CD4-positive, alpha-beta T cell treated with Interferon alpha-2 for 1 hour (primary cell): ENCODE data around the gene CRELD1.

Experiments used
- DNase-seq, 2 donors: peaks; one replicate each; pipeline ENCODE4 v3.0.0-alpha.2; 2020 to 2022

CRELD1 gene

DNA sequence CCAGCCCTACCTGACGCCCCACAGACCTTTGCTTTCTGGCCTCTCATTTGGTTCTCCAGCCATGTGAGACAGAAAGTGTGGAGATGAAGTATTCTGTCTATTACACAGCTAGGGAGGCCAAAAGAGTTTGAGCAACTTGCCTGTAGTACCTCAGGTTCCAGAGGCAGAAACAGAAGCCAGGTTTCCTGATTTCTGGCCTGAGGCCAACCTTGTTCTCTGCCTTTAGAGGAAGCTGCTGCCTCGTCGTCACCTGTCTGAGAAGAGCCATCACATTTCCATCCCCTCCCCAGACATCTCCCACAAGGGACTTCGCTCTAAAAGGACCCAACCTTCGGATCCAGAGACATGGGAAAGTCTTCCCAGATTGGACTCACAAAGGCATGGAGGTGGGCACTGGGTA lies 27.2 kb upstream of the CRELD1 start:
- DNase-seq: no peak

DNA sequence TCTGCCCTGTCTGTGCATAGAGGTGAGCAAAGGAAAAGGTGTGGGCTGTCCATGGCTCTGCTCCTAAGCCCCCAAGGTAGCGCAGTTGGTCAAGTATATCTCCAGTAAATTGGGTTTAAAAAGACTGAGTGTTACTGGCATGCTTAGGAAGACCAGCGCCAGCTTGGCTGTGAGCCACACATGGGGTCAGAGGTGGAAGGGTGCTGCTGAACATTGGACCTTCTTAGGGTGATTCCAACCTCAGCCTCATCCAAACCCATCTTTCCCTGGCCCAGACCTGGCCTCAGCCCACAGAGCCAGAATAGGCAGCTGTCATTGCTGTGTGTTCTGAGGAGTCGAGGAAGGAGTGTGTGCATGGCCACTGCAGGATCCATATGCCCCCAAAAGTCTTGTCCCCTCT lies 25.3 kb upstream of the CRELD1 start:
- no peak for DNase-seq

DNA sequence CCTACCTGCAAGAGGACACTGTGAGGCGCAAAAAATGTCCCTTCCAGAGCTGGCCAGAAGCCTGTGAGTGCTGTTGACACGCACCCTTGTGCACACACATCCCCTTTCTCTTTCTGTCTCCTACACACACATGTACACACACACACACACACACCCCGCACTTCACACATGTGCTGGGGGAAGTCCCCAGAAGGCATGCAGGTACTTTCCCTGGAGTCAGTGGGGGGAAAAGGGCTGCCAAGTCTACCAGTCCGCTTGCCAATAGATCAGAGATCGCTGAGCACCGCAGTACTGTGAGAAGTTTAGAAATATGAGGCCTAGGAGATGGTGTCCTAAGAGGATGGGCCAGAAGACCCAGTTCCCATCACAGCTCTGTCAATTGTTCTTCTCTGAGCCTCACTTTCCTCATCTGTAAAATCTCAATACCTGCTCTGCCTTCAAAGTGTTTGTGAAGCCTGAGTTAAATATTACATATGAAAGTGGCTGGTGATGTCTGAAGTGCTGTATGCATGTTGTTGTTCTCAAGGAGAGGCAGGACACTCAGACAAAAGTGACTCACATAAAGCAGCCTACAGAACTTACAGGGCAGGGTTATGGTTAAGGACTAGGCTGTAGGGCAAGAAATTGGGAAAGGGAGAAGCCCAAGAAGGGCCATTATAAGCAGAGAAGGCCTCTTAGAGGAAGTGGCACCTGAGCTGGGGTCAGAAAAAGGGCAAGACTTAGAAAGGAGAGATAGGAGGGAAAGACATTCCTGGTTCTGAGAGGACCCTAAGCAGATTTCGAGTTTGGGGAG lies 24.2 kb upstream of the CRELD1 start:
- peak in 1 of 2 donors; percentile 24 for DNase-seq

DNA sequence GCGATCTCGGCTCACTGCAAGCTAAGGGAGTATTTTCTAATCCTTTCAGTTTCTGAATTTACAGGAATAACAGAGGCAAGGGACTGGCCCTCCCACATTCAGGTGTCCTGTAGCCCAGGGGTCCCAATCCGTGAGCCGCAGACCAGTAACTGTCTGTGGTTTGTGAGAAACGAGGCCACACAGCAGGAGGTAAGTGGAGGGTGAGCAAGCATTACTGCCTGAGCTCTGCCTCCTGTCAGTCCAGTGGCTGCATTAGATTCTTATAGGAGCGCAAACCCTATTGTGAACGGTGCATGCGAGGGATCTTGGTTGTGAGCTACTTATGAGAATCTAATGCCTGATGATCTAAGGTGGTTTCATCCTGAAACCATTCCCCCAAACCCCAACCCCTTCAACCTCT lies 21.8 kb upstream of the CRELD1 start:
- no peak for DNase-seq

DNA sequence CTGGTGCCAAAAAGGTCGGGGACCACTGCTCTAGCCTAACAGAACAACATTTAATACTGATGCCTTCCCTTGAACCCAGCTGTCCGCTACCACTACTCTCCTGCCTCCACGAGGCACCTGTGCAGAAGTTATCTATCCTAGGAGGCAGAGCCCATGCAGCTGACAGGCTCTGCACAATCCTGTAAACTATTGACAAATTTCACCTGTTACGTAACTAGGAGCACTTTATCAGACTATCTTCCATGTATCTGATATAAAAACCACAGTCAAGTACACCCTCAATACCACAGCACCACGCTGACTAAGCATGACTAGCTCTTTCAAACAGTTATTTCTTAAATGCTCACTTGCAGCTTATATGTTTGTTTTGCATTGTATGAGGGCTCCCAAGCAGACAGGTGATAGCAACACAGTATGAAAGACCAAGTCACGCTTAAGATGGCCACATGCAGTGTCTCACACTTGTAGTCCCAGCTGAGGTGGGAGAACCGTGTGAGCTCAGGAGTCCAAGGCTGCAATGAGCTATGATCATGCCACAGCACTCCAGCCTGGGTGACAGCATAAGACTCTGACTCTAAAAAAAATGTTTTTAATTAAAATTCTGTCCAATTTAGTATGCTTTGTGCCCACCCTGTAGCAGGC lies 21.2 kb upstream of the CRELD1 start:
- peak in 1 of 2 donors; percentile 37 for DNase-seq

DNA sequence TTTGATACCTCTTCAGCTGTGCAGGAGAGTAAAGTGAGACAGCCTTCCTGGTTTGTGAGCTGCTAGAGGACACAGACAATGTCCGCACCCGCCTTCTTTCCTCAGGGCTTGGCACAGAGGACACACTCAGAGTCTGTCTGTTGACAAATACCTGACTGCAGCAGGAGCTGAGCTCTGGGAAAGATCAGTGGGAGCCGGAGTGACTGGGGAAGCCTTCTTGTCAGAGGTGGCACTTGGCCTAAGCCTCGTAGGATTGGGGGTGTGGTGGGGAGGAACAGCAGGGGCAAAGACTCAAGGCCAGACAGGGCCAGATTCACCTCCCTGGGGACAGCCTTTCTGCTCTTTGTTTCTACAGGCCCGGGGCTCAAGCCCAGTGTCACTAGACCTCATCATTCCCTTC lies 20.0 kb upstream of the CRELD1 start:
- DNase-seq: no peak

DNA sequence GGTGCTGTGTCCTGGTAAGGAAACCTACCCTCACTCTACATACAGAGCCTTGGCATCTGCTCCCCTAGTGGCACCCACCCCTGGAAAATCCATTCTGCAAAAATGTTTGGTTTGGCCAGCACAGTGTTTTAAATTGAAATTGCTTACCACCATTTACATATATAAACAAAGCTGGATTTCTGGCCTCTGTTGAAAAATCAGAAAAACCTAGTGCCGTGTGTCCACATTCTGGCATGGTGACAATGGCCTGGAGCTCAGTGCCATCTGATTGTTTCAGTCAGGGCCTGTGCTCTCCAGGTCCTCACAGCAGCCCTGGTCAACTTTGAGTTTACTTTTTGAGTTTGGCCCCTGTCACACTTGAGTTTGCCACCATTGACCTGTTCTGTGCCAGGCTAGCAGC lies 19.6 kb upstream of the CRELD1 start:
- DNase-seq: no peak

DNA sequence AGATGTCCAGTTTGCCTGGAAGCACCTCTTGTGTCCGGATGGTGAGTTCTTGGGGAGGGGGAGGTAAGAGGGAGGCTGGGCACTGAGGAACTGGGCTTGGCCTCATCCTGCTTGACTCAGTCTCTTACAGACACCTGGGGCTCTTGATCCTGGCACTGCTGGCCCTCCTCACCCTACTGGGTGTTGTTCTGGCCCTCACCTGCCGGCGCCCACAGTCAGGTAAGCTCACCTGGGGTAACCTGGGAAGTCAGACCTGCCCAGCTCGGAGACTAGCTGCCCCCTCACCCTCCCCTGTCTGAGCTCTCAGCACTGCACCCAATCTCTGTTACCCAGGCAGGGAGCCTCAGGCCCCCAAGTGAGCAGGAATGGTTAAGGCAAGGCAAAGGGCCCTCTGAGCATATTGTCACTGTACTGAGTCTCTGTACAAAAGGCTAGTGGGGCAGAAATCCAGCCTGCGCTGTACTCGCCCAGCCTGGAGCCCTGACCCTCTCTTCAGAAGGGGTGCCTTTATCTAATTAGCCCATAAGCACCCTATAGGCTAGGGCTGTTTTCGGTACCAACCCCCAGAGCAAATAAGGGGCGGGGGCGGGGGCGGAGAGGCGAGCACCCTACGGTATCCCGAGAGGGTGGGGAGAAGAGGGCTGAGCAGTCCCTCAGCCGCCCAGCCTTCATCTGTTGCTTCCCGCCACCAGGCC lies 18.9 kb upstream of the CRELD1 start:
- no peak for DNase-seq

DNA sequence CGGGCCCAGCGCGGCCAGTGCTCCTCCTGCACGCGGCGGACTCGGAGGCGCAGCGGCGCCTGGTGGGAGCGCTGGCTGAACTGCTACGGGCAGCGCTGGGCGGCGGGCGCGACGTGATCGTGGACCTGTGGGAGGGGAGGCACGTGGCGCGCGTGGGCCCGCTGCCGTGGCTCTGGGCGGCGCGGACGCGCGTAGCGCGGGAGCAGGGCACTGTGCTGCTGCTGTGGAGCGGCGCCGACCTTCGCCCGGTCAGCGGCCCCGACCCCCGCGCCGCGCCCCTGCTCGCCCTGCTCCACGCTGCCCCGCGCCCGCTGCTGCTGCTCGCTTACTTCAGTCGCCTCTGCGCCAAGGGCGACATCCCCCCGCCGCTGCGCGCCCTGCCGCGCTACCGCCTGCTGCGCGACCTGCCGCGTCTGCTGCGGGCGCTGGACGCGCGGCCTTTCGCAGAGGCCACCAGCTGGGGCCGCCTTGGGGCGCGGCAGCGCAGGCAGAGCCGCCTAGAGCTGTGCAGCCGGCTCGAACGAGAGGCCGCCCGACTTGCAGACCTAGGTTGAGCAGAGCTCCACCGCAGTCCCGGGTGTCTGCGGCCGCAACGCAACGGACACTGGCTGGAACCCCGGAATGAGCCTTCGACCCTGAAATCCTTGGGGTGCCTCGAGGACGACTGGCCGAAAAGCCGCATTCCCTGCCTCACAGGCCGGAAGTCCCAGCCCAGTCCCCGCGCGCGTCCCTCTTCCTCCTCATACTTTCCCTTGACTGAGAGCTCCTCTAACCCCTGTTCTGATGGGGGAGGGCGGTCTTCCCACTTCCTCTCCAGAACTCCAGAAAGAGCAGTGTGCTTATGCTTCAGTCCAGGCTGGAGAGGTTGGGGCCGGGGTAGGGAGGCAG lies 18.1 kb upstream of the CRELD1 start:
- peak in 1 of 2 donors; percentile 38 for DNase-seq

DNA sequence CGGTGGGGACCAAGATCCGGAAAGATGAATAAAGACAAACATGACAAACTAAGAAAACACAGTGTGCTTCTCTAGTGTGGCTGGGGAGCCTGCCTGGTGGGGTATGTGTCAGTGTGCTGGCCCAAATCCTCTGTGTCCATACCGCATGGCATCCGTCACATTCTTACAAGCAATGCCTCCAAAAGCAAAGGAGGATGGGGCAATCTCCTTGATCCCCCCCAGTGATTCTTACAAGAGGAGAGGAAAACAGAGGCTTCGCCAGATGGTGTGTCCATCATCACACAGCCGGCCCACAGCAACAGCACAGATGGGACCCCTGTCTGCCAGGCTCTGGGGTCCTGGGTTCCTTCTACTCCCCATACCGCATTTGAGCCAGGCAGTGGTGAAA lies 17.3 kb upstream of the CRELD1 start:
- DNase-seq: no peak

DNA sequence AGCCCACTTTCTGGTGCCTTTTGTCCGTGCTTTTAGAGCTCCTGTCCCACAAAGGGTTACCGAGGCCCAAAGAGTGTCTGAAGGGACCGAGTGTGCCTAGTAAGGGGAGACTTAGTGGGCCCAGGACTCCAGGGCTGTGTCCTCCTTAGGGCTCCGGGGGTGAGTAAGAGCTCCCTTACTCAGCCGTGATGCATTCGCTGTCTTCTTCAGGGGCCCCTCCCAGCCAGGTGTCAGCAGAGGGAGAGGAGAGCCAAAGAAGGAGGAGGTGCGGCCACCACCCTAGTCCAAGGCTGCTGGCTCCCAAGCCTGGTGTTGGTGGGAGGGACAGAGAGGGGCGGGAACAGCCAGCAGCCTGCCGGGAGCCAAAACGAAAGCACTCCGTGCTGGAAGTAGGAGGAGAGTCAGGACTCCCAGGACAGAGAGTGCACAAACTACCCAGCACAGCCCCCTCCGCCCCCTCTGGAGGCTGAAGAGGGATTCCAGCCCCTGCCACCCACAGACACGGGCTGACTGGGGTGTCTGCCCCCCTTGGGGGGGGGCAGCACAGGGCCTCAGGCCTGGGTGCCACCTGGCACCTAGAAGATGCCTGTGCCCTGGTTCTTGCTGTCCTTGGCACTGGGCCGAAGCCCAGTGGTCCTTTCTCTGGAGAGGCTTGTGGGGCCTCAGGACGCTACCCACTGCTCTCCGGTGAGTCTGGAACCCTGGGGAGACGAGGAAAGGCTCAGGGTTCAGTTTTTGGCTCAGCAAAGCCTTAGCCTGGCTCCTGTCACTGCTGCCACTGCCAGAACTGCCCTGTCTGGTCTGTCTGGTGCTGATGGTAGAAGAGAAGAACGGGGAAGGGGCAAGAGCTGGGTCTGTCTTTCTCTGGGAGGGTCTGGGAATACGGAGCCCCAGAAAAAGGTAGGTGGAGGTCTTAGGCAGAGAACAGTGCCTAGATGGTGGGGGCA lies 16.6 kb upstream of the CRELD1 start, which contains the start of gene IL17RC:
IL17RC (plus strand) TSS at position 365 of the 947 bp plus-strand sequence; CDS start at position 583, 218 bp downstream.
- peak in 1 of 2 donors; percentile 11 for DNase-seq

DNA sequence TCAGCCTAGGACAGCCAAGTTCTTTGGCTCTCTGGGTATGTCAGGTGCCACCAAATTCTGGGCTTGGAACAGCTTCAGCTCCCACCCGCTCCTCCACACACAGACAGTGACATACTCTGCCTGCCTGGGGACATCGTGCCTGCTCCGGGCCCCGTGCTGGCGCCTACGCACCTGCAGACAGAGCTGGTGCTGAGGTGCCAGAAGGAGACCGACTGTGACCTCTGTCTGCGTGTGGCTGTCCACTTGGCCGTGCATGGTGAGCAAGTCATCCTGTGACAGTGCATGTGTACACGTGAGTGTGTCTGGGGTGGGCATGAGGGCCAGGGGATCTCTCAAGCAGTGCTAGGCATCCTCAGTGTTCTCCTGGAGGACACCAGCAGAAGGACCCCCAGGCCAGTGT lies 15.8 kb upstream of the CRELD1 start:
- DNase-seq: no peak

DNA sequence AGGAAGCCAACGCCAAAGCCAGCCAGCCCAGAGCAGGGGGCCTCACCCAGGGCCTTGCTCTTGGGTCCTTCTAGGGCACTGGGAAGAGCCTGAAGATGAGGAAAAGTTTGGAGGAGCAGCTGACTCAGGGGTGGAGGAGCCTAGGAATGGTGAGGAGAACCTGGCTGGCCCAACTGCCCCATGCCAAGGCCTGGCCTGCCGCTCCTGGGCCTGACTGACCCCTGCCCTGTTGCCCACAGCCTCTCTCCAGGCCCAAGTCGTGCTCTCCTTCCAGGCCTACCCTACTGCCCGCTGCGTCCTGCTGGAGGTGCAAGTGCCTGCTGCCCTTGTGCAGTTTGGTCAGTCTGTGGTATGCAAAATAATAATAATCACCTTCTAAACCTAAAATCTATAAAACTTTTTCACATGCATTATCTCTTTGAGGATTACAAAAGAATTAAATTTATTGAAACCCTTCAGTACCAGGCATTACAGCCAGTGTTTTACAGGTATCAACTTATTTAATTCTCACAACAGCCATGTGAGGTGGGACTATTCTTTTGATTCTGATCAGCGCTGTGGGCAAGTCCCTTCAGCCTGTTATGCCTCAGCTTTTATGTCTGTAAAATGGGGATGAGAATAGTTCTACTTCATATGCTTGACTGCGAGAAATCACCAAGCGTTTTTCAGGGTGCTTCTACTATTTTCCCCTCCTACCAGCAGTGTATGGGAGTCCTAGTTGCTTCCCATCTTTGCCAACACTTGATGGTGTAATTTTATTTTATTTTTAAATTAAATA lies 15.2 kb upstream of the CRELD1 start:
- DNase-seq: no peak

DNA sequence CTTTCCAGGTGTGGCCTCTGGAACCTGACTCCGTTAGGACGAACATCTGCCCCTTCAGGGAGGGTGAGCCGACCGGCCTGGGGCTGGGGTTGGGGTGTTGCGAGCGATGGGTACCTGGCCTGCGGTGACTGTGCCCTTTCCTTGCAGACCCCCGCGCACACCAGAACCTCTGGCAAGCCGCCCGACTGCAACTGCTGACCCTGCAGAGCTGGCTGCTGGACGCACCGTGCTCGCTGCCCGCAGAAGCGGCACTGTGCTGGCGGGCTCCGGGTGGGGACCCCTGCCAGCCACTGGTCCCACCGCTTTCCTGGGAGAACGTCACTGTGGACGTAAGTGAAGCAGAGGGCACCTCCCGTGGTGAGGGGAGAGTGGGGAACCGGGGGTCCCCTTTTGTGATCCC lies 5.5 kb upstream of the CRELD1 start:
- no peak for DNase-seq

DNA sequence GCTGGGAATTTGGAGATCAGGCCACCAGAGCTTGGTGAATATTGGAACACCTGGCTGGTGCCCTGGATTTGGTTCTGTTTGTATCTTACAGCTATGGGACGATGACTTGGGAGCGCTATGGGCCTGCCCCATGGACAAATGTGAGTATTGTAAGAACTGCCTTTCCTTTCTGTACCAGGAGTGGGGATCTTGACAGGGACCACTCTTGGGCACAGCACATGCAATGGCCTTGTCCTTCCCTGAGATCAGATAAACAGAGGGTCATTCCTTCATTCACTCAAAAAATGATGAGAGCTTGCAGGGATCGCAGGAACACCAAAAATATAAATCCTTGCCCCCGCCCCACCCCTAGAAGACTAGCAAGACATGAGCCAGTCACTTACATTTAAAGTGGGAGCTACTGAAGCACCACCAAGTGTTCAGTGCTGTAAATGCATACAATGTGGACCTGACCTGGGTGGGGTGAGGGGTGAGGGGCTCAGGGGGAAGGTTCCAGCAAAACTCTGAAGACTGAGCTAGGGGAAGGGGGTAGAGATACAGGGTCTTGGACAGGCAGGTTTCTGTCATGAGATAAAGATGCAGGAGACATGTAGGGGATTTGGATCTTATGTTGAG lies 2.7 kb upstream of the CRELD1 start:
- peak in 1 of 2 donors; percentile 11 for DNase-seq

DNA sequence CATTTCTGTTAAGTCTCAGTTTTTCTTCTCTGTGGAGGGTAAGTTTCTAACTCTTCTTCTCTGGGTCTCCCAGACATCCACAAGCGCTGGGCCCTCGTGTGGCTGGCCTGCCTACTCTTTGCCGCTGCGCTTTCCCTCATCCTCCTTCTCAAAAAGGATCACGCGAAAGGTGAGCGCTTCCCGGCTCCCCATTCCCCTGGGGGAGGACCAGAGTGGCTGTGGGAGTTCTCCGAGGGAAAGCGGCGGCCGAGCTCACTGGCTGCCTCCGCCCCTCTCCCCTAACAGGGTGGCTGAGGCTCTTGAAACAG lies 1.1 kb upstream of the CRELD1 start:
- DNase-seq: no peak

DNA sequence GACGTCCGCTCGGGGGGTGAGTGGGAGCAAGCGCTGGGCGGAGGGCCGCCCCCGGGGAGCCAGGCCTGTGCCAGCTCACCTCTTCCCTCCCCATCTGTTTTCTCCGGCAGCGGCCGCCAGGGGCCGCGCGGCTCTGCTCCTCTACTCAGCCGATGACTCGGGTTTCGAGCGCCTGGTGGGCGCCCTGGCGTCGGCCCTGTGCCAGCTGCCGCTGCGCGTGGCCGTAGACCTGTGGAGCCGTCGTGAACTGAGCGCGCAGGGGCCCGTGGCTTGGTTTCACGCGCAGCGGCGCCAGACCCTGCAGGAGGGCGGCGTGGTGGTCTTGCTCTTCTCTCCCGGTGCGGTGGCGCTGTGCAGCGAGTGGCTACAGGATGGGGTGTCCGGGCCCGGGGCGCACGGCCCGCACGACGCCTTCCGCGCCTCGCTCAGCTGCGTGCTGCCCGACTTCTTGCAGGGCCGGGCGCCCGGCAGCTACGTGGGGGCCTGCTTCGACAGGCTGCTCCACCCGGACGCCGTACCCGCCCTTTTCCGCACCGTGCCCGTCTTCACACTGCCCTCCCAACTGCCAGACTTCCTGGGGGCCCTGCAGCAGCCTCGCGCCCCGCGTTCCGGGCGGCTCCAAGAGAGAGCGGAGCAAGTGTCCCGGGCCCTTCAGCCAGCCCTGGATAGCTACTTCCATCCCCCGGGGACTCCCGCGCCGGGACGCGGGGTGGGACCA lies 632 bp upstream of the CRELD1 start:
- peak; percentile 87 to 90 for DNase-seq

DNA sequence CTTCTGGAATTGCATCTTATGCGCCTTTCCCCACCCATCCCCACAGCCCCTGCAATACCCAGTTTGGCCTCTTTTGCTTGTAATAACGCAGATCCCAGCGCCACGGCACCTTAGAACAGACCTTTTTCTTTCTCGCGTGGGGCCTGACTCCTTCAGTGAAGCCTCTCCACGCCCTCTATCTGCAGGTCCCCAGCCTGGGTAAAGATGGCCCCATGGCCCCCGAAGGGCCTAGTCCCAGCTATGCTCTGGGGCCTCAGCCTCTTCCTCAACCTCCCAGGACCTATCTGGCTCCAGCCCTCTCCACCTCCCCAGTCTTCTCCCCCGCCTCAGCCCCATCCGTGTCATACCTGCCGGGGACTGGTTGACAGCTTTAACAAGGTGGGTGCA lies 594 bp downstream of the CRELD1 start:
- peak; percentile 17 to 51 for DNase-seq

DNA sequence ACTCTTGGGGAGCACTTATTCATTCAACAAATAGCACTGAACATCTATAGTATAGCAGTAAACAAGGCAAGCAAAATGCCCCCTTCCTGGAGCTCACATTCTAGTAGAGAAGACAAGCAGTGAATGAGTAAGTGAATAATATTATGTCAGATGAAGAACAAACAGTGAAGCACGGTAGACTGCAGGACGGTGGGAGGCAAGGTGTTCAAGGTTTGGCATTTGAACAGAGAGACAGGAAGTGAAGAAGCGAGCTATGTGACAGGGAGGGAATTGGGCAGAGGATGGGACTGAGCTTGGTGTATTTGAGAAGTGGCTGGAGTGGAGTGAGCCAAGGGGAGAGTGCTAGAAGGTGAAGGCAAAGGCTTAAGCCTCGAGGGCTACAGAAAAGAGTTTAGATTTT lies 1.4 kb downstream of the CRELD1 start:
- DNase-seq: no peak

DNA sequence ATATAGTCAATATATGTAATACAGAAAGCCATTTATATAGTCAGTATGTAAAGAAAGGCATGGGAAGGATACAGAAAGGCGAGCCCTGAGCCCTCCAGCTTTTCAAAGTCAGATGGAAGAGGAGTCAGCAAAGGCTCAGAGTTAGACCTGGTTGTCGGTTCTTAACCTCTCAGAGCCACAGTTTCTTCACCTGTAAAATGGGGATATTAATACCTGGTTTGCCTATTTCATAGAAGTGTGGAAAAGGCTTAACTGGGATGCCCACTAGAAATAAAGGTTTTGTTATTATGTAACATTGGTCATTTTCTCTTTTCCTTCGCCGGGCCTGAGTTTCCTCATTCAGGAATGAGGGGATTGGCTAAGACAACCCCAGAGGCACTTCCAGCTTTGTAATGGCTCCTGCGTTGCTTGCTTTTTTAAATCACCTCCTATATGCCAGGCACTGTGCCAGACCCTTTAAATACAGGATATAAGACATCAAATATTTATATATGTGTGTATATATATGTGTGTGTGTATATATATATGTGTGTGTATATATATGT lies 2.4 kb downstream of the CRELD1 start:
- no peak for DNase-seq
